Liver (tissue), 9 donors: Measurements from ENCODE around the gene STRADA. TPM values are rescaled to one million over a fixed set of nuclear protein-coding genes. Genes with fewer than 3 reads are reported as not detected.

Source experiments
- DNase-seq: peaks from one replicate; pipeline ENCODE4 v3.0.0-alpha.2; 2017; ENCODE audit warnings: low spot score
- H3K27ac ChIP-seq, 2 donors: one replicate each; pipeline ENCODE4 v1.7.0; 2013; ENCODE audit warnings: inconsistent platforms in 2 of 2, low read length in 2 of 2, control low read depth in 1 of 2, low read depth in 1 of 2, mild to moderate bottlenecking in 1 of 2
- H3K27me3 ChIP-seq, 4 donors: one replicate each; pipeline versions ENCODE4 v1.6.1 to v1.7.0; 2013; ENCODE audit warnings: low read length in 3 of 4, inconsistent platforms in 1 of 4, mild to moderate bottlenecking in 1 of 4, moderate library complexity in 1 of 4; ENCODE audit not compliant: control insufficient read depth in 4 of 4, insufficient read depth in 4 of 4
- H3K36me3 ChIP-seq, 4 donors: one replicate each; pipeline versions ENCODE4 v1.6.1 to v1.7.0; 2013; ENCODE audit warnings: low read length in 3 of 4, mild to moderate bottlenecking in 3 of 4, low read depth in 1 of 4, moderate library complexity in 1 of 4; ENCODE audit not compliant: control insufficient read depth in 4 of 4, insufficient read depth in 3 of 4
- H3K4me1 ChIP-seq, 4 donors: one replicate each; pipeline versions ENCODE4 v1.6.1 to v1.7.0; 2013; ENCODE audit warnings: low read length in 3 of 4, mild to moderate bottlenecking in 3 of 4, moderate library complexity in 1 of 4; ENCODE audit not compliant: control insufficient read depth in 4 of 4, insufficient read depth in 4 of 4
- H3K4me3 ChIP-seq, 3 donors: one replicate each; pipeline versions ENCODE4 v1.6.1 to v1.7.0; 2013; ENCODE audit warnings: low read length in 3 of 3, control low read depth in 1 of 3, low read depth in 1 of 3, mild to moderate bottlenecking in 1 of 3
- H3K9ac ChIP-seq, 2 donors: one replicate each; pipeline ENCODE4 v1.7.0; 2013; ENCODE audit warnings: low read length in 2 of 2, mild to moderate bottlenecking in 2 of 2, moderate library complexity in 2 of 2, control low read depth in 1 of 2, low read depth in 1 of 2
- H3K9me3 ChIP-seq, 4 donors: one replicate each; pipeline versions ENCODE4 v1.6.1 to v1.7.0; 2013; ENCODE audit warnings: low read length in 3 of 4; ENCODE audit not compliant: control insufficient read depth in 4 of 4
- ATF3 ChIP-seq: IDR thresholded peaks from 2 replicates; pipeline ENCODE4 v1.6.1; 2016; ENCODE audit warnings: antibody characterized with exemption
- CTCF ChIP-seq: fragments of 150-350 bp; IDR thresholded peaks from 2 replicates; pipeline ENCODE4 v1.5.1; 2017; ENCODE audit warnings: improper control_type of control experiment, low read depth, low read length; ENCODE audit not compliant: missing input control
- EGR1 ChIP-seq, 2 donors: IDR thresholded peaks; 2 replicates each; pipeline ENCODE4 v1.6.1; 2016 to 2018; ENCODE audit warnings: antibody characterized with exemption in 2 of 2, low read depth in 2 of 2
- FOXA1 ChIP-seq: IDR thresholded peaks from 2 replicates; pipeline ENCODE4 v1.6.1; 2016; ENCODE audit warnings: antibody characterized with exemption
- FOXA2 ChIP-seq: IDR thresholded peaks from 2 replicates; pipeline ENCODE4 v1.6.1; 2016; ENCODE audit warnings: antibody characterized with exemption
- GABPA ChIP-seq, 2 donors: IDR thresholded peaks in 1 of 2; conservative IDR thresholded peaks in 1 of 2; 2 replicates each; pipeline ENCODE4 v1.6.1; 2016; ENCODE audit warnings: antibody characterized with exemption in 2 of 2, mild to moderate bottlenecking in 1 of 2, moderate library complexity in 1 of 2
- HNF4A ChIP-seq, 2 donors: conservative IDR thresholded peaks; 2 replicates each; pipeline ENCODE4 v1.6.1; 2016; ENCODE audit warnings: antibody characterized with exemption in 2 of 2, mild to moderate bottlenecking in 2 of 2
- HNF4G ChIP-seq: IDR thresholded peaks from 2 replicates; pipeline ENCODE4 v1.6.1; 2016; ENCODE audit warnings: antibody characterized with exemption
- JUND ChIP-seq, 2 donors: IDR thresholded peaks; 2 replicates each; pipeline ENCODE4 v1.6.1; 2016; ENCODE audit warnings: antibody characterized with exemption in 2 of 2
- MAX ChIP-seq: IDR thresholded peaks from 2 replicates; pipeline ENCODE4 v1.6.1; 2016; ENCODE audit warnings: antibody characterized with exemption
- NR2F2 ChIP-seq: IDR thresholded peaks from 2 replicates; pipeline ENCODE4 v1.6.1; 2016; ENCODE audit warnings: antibody characterized with exemption
- RAD21 ChIP-seq, 2 donors: IDR thresholded peaks; 2 replicates each; pipeline ENCODE4 v1.6.1; 2016; ENCODE audit warnings: antibody characterized with exemption in 2 of 2, mild to moderate bottlenecking in 2 of 2
- REST ChIP-seq: IDR thresholded peaks from 2 replicates; pipeline ENCODE4 v1.6.1; 2016; ENCODE audit warnings: antibody characterized with exemption, mild to moderate bottlenecking
- RXRA ChIP-seq, 2 donors: IDR thresholded peaks; 2 replicates each; pipeline ENCODE4 v1.6.1; 2017 to 2018; ENCODE audit warnings: antibody characterized with exemption in 2 of 2, mild to moderate bottlenecking in 1 of 2
- SP1 ChIP-seq: IDR thresholded peaks from 2 replicates; pipeline ENCODE4 v1.6.1; 2018; ENCODE audit warnings: antibody characterized with exemption, mild to moderate bottlenecking
- TAF1 ChIP-seq: conservative IDR thresholded peaks from 2 replicates; pipeline ENCODE4 v1.6.1; 2016; ENCODE audit warnings: antibody characterized with exemption, mild to moderate bottlenecking
- YY1 ChIP-seq: IDR thresholded peaks from 2 replicates; pipeline ENCODE4 v1.6.1; 2016; ENCODE audit warnings: antibody characterized with exemption, mild to moderate bottlenecking
- WGBS: extraction: QIAGEN DNeasy Blood & Tissue Kit; methylation state at CpG from one replicate; pipeline ENCODE4 v1.1.7; 2013; 5-methylcytosine and 5-hydroxymethylcytosine counted together
- polyA plus RNA-seq, 2 donors: library from polyadenylated mRNA; stranded (reverse) in 1 of 2; unstranded in 1 of 2; fragments of 200-250 nt in 1 of 2; fragments of >200 nt in 1 of 2; fragmentation: Nextera tagmentation in 1 of 2; extraction: Ambion mirVana in 1 of 2; gene quantifications; one replicate each; pipeline versions ENCODE4 v1.2.1 to v1.2.3, GENCODE V29; 2013 to 2015
- total RNA-seq, 2 donors: library from RNA; depleted of rRNA; stranded (reverse); fragments of >200 nt; gene quantifications; one replicate each; pipeline ENCODE4 v1.2.3, GENCODE V29; 2014
- TF ChIP-seq, protein P1 (sequence below): IDR thresholded peaks from 2 replicates; pipeline ENCODE4 v1.6.1; 2016; ENCODE audit warnings: antibody characterized with exemption
- donor health status: healthy.
- donor health status: healthy.
- donor health status: healthy.
- donor health status: healthy.
- donor health status: healthy.

STRADA gene
- total and polyA plus RNA-seq, 4 donors, result 7.7 to 17.9 (median 8.2) TPM

DNA sequence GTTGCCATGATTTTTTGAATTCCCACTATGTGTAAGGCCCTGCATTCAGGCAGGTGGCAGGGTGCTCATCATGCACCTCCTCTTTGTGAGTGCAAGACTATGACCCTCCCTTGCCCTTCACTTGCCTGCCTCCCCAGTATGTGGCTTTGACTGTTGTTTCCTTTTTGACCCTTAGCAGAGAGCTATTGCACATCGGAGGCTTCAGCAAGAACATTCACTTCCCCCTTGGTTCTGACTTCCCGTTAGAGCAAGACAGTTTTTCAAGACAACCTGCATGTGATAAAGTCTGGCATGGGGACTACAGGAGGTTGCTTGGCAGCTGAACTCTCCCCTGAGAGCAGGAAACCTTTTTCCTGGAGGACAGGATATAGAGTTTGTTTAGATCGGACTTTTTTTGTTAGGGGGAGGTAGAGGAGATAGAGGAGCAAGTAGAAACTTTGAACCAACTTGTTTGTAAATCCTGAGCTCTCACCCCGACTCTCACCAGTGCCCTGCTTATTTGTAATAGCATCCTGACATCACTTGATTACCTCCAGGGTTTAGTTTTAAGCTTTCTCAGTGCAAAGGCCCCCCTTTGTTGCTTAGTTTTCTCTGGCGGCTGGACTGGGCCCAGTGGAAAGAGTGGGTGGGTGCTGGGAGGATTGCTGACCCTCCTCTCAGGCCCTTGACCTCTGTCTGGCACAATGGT, 75.9 kb downstream of the STRADA start:
- Histone ChIP-seq H3K27me3 (no peaks in the 10 kb centered on the region), H3K36me3 (peaks cover 6 to 39% (median 27%) of the 10 kb centered on the region in 4 donors), H3K9ac (no peak overlapping the region), H3K4me3 (no peak overlapping the region), H3K9me3 (no peaks in the 10 kb centered on the region), H3K27ac (peak overlapping the region in 1 of 2 donors; percentile 37), H3K4me1 (no peaks in the 10 kb centered on the region)
- DNase-seq, result no peak
- WGBS, result 77% methylated on average over 5 of the region's 5 CpGs
- TF ChIP-seq TAF1 (no peak), REST (no peak), NR2F2 (peak; percentile 85), EGR1 (IDR thresholded peaks at IDR 0.05; ENCODE audit: low read depth in 2 of 2) (no peak), JUND (IDR thresholded peaks at IDR 0.05) (no peak), RAD21 (IDR thresholded peaks at IDR 0.05) (peak in 1 of 2 donors; percentile 36), FOXA1 (no peak), YY1 (no peak), MAX (no peak), GABPA (IDR thresholded peaks at IDR 0.05 in 1 of 2, conservative IDR thresholded peaks at IDR 0.05 in 1 of 2) (peak in 1 of 2 donors; percentile 18), HNF4G (no peak), ATF3 (no peak), SP1 (peak; percentile 61), CTCF (no peak), RXRA (IDR thresholded peaks at IDR 0.05) (peak in 1 of 2 donors; percentile 8), HNF4A (conservative IDR thresholded peaks at IDR 0.05) (no peak), FOXA2 (no peak)
- TF ChIP-seq, protein P1, sequence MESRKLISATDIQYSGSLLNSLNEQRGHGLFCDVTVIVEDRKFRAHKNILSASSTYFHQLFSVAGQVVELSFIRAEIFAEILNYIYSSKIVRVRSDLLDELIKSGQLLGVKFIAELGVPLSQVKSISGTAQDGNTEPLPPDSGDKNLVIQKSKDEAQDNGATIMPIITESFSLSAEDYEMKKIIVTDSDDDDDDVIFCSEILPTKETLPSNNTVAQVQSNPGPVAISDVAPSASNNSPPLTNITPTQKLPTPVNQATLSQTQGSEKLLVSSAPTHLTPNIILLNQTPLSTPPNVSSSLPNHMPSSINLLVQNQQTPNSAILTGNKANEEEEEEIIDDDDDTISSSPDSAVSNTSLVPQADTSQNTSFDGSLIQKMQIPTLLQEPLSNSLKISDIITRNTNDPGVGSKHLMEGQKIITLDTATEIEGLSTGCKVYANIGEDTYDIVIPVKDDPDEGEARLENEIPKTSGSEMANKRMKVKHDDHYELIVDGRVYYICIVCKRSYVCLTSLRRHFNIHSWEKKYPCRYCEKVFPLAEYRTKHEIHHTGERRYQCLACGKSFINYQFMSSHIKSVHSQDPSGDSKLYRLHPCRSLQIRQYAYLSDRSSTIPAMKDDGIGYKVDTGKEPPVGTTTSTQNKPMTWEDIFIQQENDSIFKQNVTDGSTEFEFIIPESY, result no peak
